ENCODE measurements around the gene NCAPG2. TPM values are rescaled to one million over a fixed set of nuclear protein-coding genes. Genes with fewer than 3 reads are reported as not detected.

The NCAPG2 gene
- total RNA-seq, 1 experiment from 2014 or later = 27.4 TPM

GRCh38 chr7:158584407-158584806 is 120.2 kb downstream of the NCAPG2 start:
- H3K36me3 Mint-ChIP-seq (ENCODE audit: insufficient read depth, unreplicated experiment) = no peaks in the 10 kb centered on the region
- no peaks in the 10 kb centered on the region for H3K9me3 Mint-ChIP-seq (ENCODE audit: unreplicated experiment)
- peaks cover 20% of the 10 kb centered on the region for H3K4me1 Mint-ChIP-seq (ENCODE audit: insufficient read depth, unreplicated experiment)
- BruUV-seq (replicated peaks) = no TSS peak
- no peak for DNase-seq (ENCODE audit: unreplicated experiment)
- no peak overlapping the region for H3K27ac Mint-ChIP-seq (ENCODE audit: low read depth, unreplicated experiment)
- POLR2A ChIA-PET = interaction anchor here (1.0 kb wide), 1 partner anchor 119 kb away, joined by 3 read pairs; no protein-coding TSS in a partner anchor
- TF ChIP-seq CTCF (IDR thresholded peaks at IDR 0.05; ENCODE audit: unreplicated experiment) = no peak
- intact Hi-C loops (cut with micrococcal nuclease) = no loop called here
- H3K27me3 Mint-ChIP-seq (ENCODE audit: insufficient read depth, unreplicated experiment) = peaks cover 8% of the 10 kb centered on the region
- H3K4me3 Mint-ChIP-seq (ENCODE audit: unreplicated experiment) = no peak overlapping the region
- CTCF ChIA-PET = no interaction called here

GRCh38 chr7:158583810-158584209 is 120.8 kb downstream of the NCAPG2 start:
- TF ChIP-seq CTCF (IDR thresholded peaks at IDR 0.05; ENCODE audit: unreplicated experiment) = no peak
- ChIA-PET POLR2A (no interaction called here), CTCF (no interaction called here)
- peaks cover 2% of the 10 kb centered on the region for H3K27me3 Mint-ChIP-seq (ENCODE audit: insufficient read depth, unreplicated experiment)
- intact Hi-C loops (cut with micrococcal nuclease) = no loop called here
- BruUV-seq (replicated peaks) = no TSS peak
- H3K27ac Mint-ChIP-seq (ENCODE audit: low read depth, unreplicated experiment) = no peak overlapping the region
- H3K4me1 Mint-ChIP-seq (ENCODE audit: insufficient read depth, unreplicated experiment) = peaks cover 20% of the 10 kb centered on the region
- no peak overlapping the region for H3K4me3 Mint-ChIP-seq (ENCODE audit: unreplicated experiment)
- no peaks in the 10 kb centered on the region for H3K9me3 Mint-ChIP-seq (ENCODE audit: unreplicated experiment)
- DNase-seq (ENCODE audit: unreplicated experiment) = no peak
- no peaks in the 10 kb centered on the region for H3K36me3 Mint-ChIP-seq (ENCODE audit: insufficient read depth, unreplicated experiment)

DNA sequence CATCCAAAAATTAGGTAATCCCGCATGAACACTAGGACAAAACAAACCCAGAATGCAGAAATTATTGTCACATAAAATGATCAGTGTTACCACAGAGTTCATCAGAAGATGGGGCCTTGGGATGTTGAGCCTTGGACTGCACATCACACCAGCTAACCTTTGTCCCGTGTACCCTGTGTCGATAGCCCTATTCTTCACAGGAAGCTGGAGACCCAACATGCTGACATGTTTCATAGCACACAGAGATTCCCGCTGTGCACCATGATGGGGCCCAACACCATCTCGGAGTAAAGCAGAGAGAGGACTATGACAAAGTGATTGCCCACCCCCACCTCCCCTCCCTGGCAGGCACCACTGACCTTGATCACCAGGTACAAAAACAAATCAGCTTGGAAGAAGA is 121.5 kb downstream of the NCAPG2 start:
- DNase-seq (ENCODE audit: unreplicated experiment) = no peak
- Mint-ChIP-seq H3K27me3 (ENCODE audit: insufficient read depth, unreplicated experiment) (no peaks in the 10 kb centered on the region), H3K9me3 (ENCODE audit: unreplicated experiment) (no peaks in the 10 kb centered on the region), H3K4me1 (ENCODE audit: insufficient read depth, unreplicated experiment) (peaks cover 20% of the 10 kb centered on the region), H3K4me3 (ENCODE audit: unreplicated experiment) (no peak overlapping the region), H3K27ac (ENCODE audit: low read depth, unreplicated experiment) (no peak overlapping the region), H3K36me3 (ENCODE audit: insufficient read depth, unreplicated experiment) (no peaks in the 10 kb centered on the region)
- POLR2A ChIA-PET = no interaction called here
- TF ChIP-seq CTCF (IDR thresholded peaks at IDR 0.05; ENCODE audit: unreplicated experiment) = no peak
- intact Hi-C loops (cut with micrococcal nuclease) = no loop called here
- CTCF ChIA-PET = interaction anchor here (0.7 kb wide), 1 partner anchor 127 kb away, joined by 3 read pairs; no protein-coding TSS in a partner anchor
- BruUV-seq (replicated peaks) = no TSS peak

GRCh38 chr7:158582089-158582456 is 122.5 kb downstream of the NCAPG2 start:
- intact Hi-C loops (cut with micrococcal nuclease) = no loop called here
- POLR2A ChIA-PET = interaction anchor here (0.7 to 1.3 kb wide), 2 partner anchors 11 to 149 kb away, joined by 3 read pairs; no protein-coding TSS in a partner anchor
- Mint-ChIP-seq H3K4me3 (ENCODE audit: unreplicated experiment) (peak overlapping the region; percentile 23), H3K27me3 (ENCODE audit: insufficient read depth, unreplicated experiment) (no peaks in the 10 kb centered on the region), H3K4me1 (ENCODE audit: insufficient read depth, unreplicated experiment) (peaks cover 20% of the 10 kb centered on the region), H3K9me3 (ENCODE audit: unreplicated experiment) (no peaks in the 10 kb centered on the region), H3K36me3 (ENCODE audit: insufficient read depth, unreplicated experiment) (no peaks in the 10 kb centered on the region), H3K27ac (ENCODE audit: low read depth, unreplicated experiment) (peak overlapping the region; percentile 46)
- TSS peak; percentile 94 for BruUV-seq (replicated peaks)
- CTCF ChIA-PET = interaction anchor here (0.9 kb wide), 1 partner anchor 10 kb away, joined by 3 read pairs; no protein-coding TSS in a partner anchor
- TF ChIP-seq CTCF (IDR thresholded peaks at IDR 0.05; ENCODE audit: unreplicated experiment) = no peak
- no peak for DNase-seq (ENCODE audit: unreplicated experiment)

Measured in MCF 10A (cell line).